ENCODE results near the gene RETSAT. TPM values are rescaled to one million over a fixed set of nuclear protein-coding genes. Genes with fewer than 3 reads are reported as not detected.

Gene RETSAT
- total RNA-seq, 1 donor from 2014 or later: 38.2 TPM

- no peak for FAIRE-seq
- Histone ChIP-seq H3K4me3 (ENCODE audit: insufficient read depth, low read depth, low read length) (no peak overlapping the region), H3K4me2 (ENCODE audit: low read length) (no peak overlapping the region), H3K9ac (ENCODE audit: low read length) (no peak overlapping the region), H2AFZ (ENCODE audit: low read depth, low read length) (no peak overlapping the region), H3K27ac (ENCODE audit: low read depth, low read length) (no peak overlapping the region), H3K4me1 (ENCODE audit: insufficient read depth, low read length) (peaks cover 6% of the 10 kb centered on the region), H4K20me1 (ENCODE audit: insufficient read depth, low read length) (peaks cover 33% of the 10 kb centered on the region), H3K27me3 (ENCODE audit: insufficient read depth, low read length) (no peaks in the 10 kb centered on the region), H3K36me3 (ENCODE audit: insufficient read depth, low read length) (peaks cover 13% of the 10 kb centered on the region), H3K79me2 (ENCODE audit: insufficient read depth, low read length) (peaks cover 16% of the 10 kb centered on the region), H3K9me3 (ENCODE audit: insufficient read depth, low read depth, low read length) (no peaks in the 10 kb centered on the region)
- Mint-ChIP-seq H3K9me3 (ENCODE audit: unreplicated experiment) (no peaks in the 10 kb centered on the region), H3K27ac (ENCODE audit: unreplicated experiment) (no peak overlapping the region), H3K36me3 (ENCODE audit: low read depth, unreplicated experiment) (peaks cover 22% of the 10 kb centered on the region), H3K27me3 (ENCODE audit: low read depth, unreplicated experiment) (no peaks in the 10 kb centered on the region), H3K4me1 (ENCODE audit: low read depth, unreplicated experiment) (peaks cover 22% of the 10 kb centered on the region), H3K4me3 (ENCODE audit: unreplicated experiment) (no peak overlapping the region)
- TF ChIP-seq, protein P1, sequence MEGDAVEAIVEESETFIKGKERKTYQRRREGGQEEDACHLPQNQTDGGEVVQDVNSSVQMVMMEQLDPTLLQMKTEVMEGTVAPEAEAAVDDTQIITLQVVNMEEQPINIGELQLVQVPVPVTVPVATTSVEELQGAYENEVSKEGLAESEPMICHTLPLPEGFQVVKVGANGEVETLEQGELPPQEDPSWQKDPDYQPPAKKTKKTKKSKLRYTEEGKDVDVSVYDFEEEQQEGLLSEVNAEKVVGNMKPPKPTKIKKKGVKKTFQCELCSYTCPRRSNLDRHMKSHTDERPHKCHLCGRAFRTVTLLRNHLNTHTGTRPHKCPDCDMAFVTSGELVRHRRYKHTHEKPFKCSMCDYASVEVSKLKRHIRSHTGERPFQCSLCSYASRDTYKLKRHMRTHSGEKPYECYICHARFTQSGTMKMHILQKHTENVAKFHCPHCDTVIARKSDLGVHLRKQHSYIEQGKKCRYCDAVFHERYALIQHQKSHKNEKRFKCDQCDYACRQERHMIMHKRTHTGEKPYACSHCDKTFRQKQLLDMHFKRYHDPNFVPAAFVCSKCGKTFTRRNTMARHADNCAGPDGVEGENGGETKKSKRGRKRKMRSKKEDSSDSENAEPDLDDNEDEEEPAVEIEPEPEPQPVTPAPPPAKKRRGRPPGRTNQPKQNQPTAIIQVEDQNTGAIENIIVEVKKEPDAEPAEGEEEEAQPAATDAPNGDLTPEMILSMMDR (IDR thresholded peaks at IDR 0.05; ENCODE audit: insufficient read depth, low read depth, low read length): no peak
- no peak for TF ChIP-seq EZH2 (IDR thresholded peaks at IDR 0.05; ENCODE audit: insufficient read depth, low read length)
- DNase-seq (ENCODE audit: low read depth): no peak
Measured at GRCh38 chr2:85314884-85315242, 39.5 kb downstream of the RETSAT start.

DNA sequence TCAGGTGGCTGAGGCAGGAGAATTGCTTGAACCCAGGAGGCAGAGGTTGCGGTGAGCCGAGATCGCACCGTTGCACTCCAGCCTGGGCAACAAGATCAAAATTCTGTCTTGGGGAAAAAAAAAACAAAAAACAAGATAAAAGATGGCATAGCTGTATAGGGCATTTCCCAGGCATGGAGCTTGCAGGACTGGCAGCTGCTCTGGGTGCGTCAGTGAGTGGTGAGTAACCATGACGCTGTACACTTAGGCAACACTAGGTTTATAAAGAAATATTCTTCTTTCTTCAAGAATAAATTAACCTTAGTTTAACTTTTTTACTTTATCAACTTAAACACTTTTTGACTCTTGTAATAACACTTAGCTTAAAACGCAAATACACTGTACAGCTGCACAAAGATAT is 41.9 kb downstream of the RETSAT start:
- peaks cover 23% of the 10 kb centered on the region for H3K4me1 Mint-ChIP-seq (ENCODE audit: low read depth, unreplicated experiment)
- H3K27me3 ChIP-seq (ENCODE audit: insufficient read depth, low read length): no peaks in the 10 kb centered on the region
- no peak overlapping the region for H2AFZ ChIP-seq (ENCODE audit: low read depth, low read length)
- no peaks in the 10 kb centered on the region for H3K27me3 Mint-ChIP-seq (ENCODE audit: low read depth, unreplicated experiment)
- DNase-seq (ENCODE audit: low read depth): peak; percentile 79
- H4K20me1 ChIP-seq (ENCODE audit: insufficient read depth, low read length): peaks cover 15% of the 10 kb centered on the region
- no peak for FAIRE-seq
- peaks cover 18% of the 10 kb centered on the region for H3K4me1 ChIP-seq (ENCODE audit: insufficient read depth, low read length)
- H3K9me3 ChIP-seq (ENCODE audit: insufficient read depth, low read depth, low read length): no peaks in the 10 kb centered on the region
- peaks cover 12% of the 10 kb centered on the region for H3K36me3 Mint-ChIP-seq (ENCODE audit: low read depth, unreplicated experiment)
- H3K27ac Mint-ChIP-seq (ENCODE audit: unreplicated experiment): no peak overlapping the region
- no peak overlapping the region for H3K4me2 ChIP-seq (ENCODE audit: low read length)
- H3K79me2 ChIP-seq (ENCODE audit: insufficient read depth, low read length): peaks cover 4% of the 10 kb centered on the region
- peaks cover 4% of the 10 kb centered on the region for H3K36me3 ChIP-seq (ENCODE audit: insufficient read depth, low read length)
- H3K4me3 Mint-ChIP-seq (ENCODE audit: unreplicated experiment): no peak overlapping the region
- H3K9ac ChIP-seq (ENCODE audit: low read length): no peak overlapping the region
- TF ChIP-seq, protein P1 (IDR thresholded peaks at IDR 0.05; ENCODE audit: insufficient read depth, low read depth, low read length): no peak
- no peak for TF ChIP-seq EZH2 (IDR thresholded peaks at IDR 0.05; ENCODE audit: insufficient read depth, low read length)
- no peak overlapping the region for H3K4me3 ChIP-seq (ENCODE audit: insufficient read depth, low read depth, low read length)
- H3K27ac ChIP-seq (ENCODE audit: low read depth, low read length): peak overlapping the region; percentile 61
- H3K9me3 Mint-ChIP-seq (ENCODE audit: unreplicated experiment): no peaks in the 10 kb centered on the region

DNA sequence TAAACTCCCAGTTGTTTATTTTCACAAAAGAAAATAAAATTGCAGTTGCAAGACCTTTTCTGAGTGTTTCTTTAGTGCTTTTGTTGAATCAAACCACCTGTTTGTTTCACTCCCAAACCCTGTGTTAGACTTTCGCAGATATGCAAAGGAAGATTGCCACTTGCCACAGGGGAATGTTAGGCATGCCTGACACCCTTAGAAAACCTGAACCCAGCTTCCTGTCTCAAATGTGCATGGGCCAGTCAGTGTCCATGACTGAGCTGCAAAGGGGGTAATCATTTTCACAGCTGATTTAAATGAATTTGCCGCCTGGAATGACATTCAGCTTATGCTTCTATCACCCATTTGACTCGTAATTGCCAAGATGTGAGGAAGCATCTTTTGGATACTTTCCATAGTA is 44.0 kb downstream of the RETSAT start:
- H3K4me3 ChIP-seq (ENCODE audit: insufficient read depth, low read depth, low read length): no peak overlapping the region
- no peak overlapping the region for H2AFZ ChIP-seq (ENCODE audit: low read depth, low read length)
- peak overlapping the region; percentile 34 for H3K27ac Mint-ChIP-seq (ENCODE audit: unreplicated experiment)
- no peak for DNase-seq (ENCODE audit: low read depth)
- no peaks in the 10 kb centered on the region for H3K9me3 Mint-ChIP-seq (ENCODE audit: unreplicated experiment)
- no peak overlapping the region for H3K27ac ChIP-seq (ENCODE audit: low read depth, low read length)
- no peak overlapping the region for H3K9ac ChIP-seq (ENCODE audit: low read length)
- H3K4me1 ChIP-seq (ENCODE audit: insufficient read depth, low read length): peaks cover 18% of the 10 kb centered on the region
- no peaks in the 10 kb centered on the region for H3K9me3 ChIP-seq (ENCODE audit: insufficient read depth, low read depth, low read length)
- H3K4me3 Mint-ChIP-seq (ENCODE audit: unreplicated experiment): peak overlapping the region; percentile 48
- H3K27me3 ChIP-seq (ENCODE audit: insufficient read depth, low read length): no peaks in the 10 kb centered on the region
- FAIRE-seq: no peak
- H3K36me3 Mint-ChIP-seq (ENCODE audit: low read depth, unreplicated experiment): peaks cover 10% of the 10 kb centered on the region
- no peak overlapping the region for H3K4me2 ChIP-seq (ENCODE audit: low read length)
- peaks cover 23% of the 10 kb centered on the region for H3K4me1 Mint-ChIP-seq (ENCODE audit: low read depth, unreplicated experiment)
- no peaks in the 10 kb centered on the region for H3K36me3 ChIP-seq (ENCODE audit: insufficient read depth, low read length)
- H3K27me3 Mint-ChIP-seq (ENCODE audit: low read depth, unreplicated experiment): no peaks in the 10 kb centered on the region
- TF ChIP-seq, protein P1 (IDR thresholded peaks at IDR 0.05; ENCODE audit: insufficient read depth, low read depth, low read length): no peak
- TF ChIP-seq EZH2 (IDR thresholded peaks at IDR 0.05; ENCODE audit: insufficient read depth, low read length): no peak
- peaks cover 10% of the 10 kb centered on the region for H4K20me1 ChIP-seq (ENCODE audit: insufficient read depth, low read length)
- H3K79me2 ChIP-seq (ENCODE audit: insufficient read depth, low read length): no peaks in the 10 kb centered on the region

All from astrocyte (in vitro differentiated cells and primary cell).